IPS DF 19.7 (cell line): ENCODE data around the gene SSUH2.

Source experiments
- DNase-seq: peaks from one replicate; pipeline ENCODE4 v3.0.0-alpha.2; 2013; ENCODE audit warnings: low read depth, low spot score

Gene SSUH2

GRCh38 chr3:8610951-8611350 lies 33.6 kb downstream of the SSUH2 start:
- no peak for DNase-seq

DNA sequence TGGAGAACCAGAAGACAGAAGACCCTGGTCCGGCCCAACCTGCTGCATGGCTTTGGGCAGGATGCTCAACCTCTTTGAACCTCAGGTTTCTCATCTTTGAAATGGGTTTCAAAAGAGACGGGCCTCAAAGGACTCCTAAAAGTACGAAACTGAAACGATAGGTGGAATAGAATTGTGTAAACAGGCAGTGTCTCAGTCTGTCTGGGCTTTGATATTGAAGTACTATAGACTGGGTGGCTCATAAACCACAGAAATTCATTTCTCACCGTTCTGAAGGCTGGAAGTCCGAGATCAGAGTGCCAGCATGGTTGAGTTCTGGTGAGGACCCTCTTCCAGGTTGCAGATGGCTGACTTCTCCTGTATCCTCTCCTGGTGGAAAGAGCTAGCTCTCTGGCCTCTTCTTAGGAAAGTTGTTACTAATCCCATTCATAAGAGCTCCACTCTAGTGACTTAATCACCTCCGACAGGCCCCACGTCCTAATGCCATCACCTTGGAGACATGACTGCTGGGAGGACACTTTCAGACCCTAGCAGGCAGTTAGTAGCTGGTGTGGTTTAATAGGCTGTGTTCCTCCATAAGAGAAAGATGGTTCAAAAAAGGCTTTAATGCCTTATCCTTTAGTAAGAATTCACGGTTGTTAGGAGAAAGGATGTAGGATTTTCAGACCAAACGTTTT lies 35.7 kb downstream of the SSUH2 start:
- no peak for DNase-seq

DNA sequence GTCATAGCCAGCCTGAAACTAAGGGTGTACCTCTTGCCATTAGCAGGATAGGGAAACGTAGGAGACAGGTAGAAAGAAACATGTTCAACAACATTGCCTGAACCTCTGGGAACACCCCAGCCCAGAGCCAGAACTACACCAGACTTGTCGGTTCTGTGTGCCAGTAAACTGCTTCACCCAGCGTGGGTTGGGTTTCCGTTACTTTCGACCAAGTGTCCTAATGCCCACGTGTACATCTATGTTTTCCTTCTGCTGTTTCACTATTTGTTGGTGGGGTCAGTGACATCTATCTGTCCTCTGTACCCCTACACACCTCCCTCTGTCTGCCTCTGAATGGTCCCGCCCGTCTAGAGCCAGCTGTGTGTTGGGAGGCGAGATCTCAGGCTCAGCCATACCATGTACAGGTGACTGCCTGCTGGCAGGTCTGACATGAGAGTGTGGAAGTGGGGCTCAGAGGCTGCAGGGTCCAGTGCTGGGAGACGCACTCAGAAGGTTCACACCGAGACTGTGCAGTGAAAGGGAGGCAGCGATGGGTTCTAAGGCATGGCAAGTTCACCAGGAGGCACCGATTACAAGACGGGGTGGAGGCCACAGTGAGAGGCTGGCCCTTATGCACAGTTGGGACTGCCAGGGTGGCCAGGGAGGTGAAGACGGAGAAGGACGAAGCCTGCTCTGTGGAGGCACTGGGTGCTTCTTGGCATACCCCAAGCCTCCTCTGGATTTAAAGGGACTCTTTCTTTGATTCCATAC lies 36.4 kb downstream of the SSUH2 start:
- no peak for DNase-seq

- peak; percentile 20 for DNase-seq
Measured at GRCh38 chr3:8607234-8608040, 37.2 kb downstream of the SSUH2 start.

DNA sequence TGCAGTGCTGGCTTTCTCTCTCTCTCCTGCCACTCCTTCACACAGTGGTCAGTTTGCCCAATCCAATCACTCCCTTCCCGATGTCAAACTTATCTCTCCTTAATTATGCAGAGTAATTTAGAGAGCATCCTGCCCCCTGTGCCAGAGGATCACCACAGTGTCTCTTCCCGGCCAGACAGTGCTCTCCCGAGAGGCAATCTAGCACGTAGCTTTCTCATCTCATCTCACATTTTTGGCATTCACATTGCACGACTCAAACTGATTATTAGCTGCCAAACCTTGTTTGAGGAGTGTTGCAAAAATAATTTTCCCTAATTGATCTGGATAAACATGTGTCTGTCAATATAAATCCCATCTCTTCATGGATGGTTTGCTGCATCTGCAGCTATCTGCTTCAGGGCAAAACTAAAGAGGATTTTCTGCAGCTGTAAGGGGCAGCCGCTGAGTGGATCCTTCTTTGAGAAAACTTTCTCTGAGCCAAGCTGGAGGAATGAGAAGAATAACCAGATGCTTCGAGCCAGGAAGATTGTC lies 37.8 kb downstream of the SSUH2 start:
- no peak for DNase-seq

- no peak for DNase-seq
Measured at GRCh38 chr3:8604988-8605387, 39.6 kb downstream of the SSUH2 start.

DNA sequence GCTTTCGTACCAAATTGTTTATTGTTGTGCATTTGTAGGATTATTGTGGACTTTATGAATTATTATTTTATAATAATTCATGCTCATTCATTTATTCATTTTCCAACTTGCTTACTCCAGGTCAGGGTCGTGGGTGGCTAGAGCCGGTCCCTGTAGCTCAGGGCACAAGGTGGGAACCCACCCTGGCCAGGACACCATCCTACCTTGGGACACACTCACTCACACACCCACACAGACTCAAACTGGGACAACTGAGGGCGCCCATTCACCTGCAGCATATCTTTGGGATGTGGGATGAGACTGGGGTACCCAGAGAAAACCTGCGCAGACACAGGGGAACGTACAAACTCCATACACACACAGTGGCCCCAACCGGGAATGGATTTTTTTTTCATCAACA lies 40.6 kb downstream of the SSUH2 start:
- DNase-seq = no peak

DNA sequence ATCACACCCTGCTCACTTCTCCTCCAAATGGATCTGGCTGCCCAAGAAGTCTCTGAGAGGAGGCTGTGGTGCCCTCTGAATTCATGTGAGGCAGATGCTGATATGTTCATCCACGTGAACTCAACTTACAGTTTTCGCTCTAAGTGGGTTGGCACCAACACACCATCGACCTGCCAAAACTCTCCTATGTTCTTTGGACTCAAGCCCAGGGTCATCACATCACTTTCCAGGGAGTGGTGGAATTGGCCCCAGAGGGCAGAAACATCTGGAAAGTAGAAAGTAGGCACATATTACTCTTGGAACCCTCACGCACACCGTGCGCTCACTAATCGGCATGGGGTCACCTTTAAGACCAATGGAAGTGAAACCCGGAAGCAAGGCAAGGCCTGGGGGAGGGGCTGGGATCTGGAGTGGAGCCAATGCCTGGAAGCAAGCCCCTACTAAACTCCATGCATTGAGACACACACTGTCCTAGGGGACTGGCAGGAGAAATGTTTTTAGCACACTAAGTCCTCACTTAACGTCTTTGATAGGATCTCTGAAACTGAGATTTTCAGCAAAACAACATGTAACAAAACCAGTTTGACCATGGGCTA lies 41.4 kb downstream of the SSUH2 start:
- DNase-seq = no peak

- DNase-seq = no peak
Measured at GRCh38 chr3:8600457-8600856, 44.1 kb downstream of the SSUH2 start.

DNA sequence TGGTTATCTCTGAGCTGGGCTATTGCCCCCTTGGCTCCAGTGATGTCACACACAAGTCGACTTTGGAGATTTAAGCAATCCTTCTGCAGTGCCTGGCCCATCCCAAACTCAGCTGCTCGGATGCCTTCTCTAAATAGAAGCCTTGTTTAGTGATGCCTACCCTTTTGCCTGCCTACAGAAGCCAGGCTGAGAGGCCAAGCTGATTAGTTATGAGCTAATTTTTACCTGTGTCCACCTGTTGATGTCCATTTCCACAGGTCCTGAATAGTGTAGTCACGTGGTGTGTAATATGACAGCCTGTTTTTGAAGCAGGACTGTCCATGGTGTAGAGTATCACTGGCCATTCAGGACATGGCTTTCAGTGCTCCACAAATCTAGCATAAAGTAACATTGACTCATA lies 45.5 kb downstream of the SSUH2 start:
- DNase-seq = no peak

- no peak for DNase-seq
Measured at GRCh38 chr3:8597219-8597853, 47.3 kb downstream of the SSUH2 start.

DNA sequence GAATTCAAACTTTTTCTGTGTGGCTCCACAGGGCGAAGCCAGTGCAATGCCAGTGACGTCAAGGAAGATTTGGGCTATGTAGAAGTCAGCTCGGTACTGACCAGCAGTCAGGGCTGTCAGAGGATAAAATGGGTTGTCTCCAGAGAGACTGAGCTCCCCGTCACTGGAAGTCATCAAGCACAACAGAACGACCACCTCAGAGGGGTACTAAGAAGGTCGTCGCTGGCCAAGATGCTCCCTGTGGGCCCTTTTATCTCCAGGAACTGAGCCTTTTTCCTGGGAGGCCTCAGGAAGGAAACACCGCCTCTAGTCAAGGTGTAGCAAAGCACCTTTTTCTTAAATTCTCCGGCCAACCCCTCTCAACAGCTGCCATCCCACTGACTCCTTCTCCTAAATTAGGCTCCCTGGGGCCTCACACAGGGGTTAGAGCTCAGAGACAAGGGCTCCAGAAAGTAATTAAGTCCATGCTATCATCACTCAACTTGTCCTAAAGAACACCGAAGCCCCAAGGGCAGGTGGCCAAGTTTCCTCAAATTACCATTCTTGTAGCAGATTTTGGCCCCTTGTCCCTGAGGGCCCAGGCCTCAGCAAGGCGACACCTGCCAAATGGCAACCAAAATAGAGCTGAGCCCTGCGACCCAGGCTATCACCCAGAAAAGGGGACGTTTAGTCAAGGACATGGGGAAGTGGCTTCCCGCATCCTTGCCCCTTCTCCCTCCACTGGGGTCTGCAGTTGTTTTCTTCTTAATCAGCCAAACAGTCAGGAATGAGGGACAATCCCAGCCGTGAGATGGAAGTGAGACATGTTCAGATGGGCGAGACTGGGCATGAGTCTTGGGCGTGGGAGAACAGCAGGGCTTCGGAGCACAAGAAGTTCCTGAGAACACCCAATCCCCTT lies 48.0 kb downstream of the SSUH2 start:
- no peak for DNase-seq

- no peak for DNase-seq
Measured at GRCh38 chr3:8595695-8596115, 48.9 kb downstream of the SSUH2 start.

GRCh38 chr3:8595252-8595651 lies 49.3 kb downstream of the SSUH2 start:
- no peak for DNase-seq

DNA sequence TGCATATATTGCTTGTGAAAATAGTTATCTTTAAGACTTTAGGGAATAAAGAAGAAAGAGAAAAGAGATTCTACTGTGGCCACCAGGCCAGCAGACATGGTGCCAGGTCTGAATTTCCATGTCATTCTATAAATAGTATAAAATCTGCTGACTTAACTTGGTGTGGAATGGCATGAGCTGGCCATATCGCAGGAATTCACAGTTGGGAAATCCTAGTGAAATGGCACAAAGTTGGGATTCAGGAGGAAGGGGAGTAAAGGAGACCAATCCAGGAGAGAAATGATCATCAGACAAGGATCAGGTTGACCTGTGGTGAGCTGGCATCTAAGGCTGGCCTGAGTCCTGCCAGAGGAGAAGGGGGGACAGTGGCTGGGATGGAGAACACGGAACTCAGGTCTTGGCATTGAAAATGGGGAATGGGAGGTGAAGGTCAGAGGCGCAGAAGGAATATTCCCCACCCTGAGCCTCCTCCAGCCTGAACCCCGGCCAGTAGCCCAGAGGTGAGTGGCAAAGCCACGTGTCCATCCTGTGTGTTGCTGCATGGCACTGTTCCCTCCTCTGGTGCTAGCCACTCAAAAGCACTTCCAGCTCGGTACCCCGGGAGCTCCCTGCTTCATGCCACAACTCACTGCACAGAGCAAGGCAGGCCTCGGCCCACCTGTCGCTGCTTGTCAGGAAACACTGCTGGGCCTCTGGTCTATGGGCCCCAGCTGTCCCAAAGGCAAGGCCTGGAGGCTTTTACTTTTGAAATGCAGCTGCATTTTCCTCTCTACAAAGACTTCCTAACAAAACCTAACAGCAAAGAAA lies 51.4 kb downstream of the SSUH2 start:
- no peak for DNase-seq

DNA sequence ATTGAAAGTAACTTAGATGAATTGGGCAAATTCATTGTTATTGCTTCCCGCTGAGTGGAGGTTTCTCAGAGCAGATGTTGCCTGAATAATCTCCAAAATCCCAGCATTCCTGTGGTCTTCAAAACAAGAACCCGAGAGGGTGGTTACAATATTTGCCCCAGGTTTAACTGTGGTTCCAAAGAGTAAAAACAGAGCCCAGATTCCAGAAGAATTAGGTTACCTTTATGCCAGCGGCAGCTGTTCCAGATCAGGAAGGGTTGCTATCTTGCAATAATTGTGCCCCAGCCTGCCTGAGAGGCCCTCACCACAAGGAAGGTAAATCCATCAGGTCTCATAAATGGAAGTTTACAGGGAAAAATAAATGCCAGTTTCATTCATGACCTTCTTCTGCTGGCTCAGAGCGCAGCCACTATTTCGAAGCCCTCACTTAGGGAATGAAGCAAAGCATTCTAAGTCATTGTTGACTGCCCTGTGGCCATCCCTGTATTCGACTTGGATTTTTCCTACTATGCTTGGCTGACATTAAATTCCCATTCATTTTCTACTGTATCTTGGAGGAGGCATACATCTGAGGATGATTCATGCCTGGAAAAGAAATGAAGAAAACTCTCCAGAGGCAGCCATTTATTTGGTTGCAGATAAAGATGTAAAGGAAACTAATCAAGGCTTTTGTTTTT lies 54.6 kb downstream of the SSUH2 start:
- DNase-seq = no peak

DNA sequence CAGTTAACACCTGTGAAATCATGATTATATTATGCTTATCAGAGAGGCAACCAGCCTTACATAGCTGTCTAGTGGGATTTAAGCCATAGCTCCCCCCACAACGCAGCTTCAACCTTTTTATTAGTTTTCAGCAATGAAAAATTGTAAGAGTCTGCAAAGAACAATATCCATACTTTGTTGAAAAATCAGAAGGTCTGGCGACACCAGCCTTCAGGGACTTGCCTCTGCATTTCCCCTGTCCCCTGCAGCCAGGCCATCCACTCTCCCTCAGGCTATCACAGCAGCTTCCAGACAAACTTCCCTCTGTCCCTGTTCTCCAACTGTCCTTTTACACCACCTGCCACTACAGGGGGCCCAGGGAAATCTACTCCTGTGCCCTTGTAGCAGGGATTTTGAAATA lies 59.9 kb downstream of the SSUH2 start:
- DNase-seq = no peak

DNA sequence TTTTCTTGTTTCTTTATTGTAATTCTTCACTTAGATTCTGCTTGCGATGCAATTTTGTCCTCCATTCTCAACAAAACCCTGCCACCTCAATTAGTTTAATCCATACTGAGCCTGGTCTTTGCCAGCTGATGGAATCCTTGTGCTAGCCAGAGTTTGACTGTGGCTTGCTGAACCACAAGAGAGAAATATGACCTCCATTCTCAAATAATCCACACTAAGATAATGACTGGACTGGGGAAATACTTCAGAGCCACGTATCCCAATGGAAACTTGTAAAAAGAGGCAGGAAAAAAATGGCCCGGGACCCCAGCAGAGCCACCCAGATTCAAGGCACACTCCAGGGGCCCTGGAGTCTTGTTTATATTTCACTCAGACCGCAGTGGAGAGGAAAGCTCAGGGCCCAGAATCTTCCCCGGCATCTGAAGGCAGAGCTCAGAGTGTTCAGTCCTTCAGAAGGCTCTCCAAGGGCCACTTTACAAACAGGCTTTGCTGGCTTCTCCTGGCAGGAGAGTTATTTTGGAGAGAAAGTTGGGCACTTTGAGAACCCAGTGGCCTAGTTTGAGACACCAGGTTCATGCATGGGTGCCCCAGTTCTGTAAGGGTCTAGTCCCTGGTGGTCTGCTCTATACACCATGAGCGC lies 62.7 kb downstream of the SSUH2 start:
- DNase-seq = no peak
